H1 (cell line): Measurements from ENCODE around the gene MOGAT3. TPM values are rescaled to one million over a fixed set of nuclear protein-coding genes. Genes with fewer than 3 reads are reported as not detected.

Source experiments
- CEBPB ChIP-seq: IDR thresholded peaks from 2 replicates; pipeline ENCODE4 v1.6.1; 2012; ENCODE audit warnings: low read depth, low read length
- EZH2 ChIP-seq: fragments of 200-600 bp; sonication (generic); IDR thresholded peaks from 2 replicates; pipeline ENCODE4 v1.7.1; 2012; ENCODE audit warnings: low read depth, mild to moderate bottlenecking, moderate library complexity, low read length, inconsistent platforms; ENCODE audit not compliant: severe bottlenecking
- GTF2F1 ChIP-seq: IDR thresholded peaks from 2 replicates; pipeline ENCODE4 v1.6.1; 2012; ENCODE audit warnings: low read depth, low read length, improper control_type of control experiment, borderline replicate concordance
- SIN3A ChIP-seq, 2 experiments: IDR thresholded peaks in 1 of 2; conservative IDR thresholded peaks in 1 of 2; 2 replicates each; pipeline ENCODE4 v1.6.1; 2011 to 2012; ENCODE audit warnings: low read length in 2 of 2, improper control_type of control experiment in 1 of 2, low read depth in 1 of 2, mild to moderate bottlenecking in 1 of 2
- SRF ChIP-seq: IDR thresholded peaks from 2 replicates; pipeline ENCODE4 v1.6.1; 2011; ENCODE audit warnings: mild to moderate bottlenecking, low read depth, low read length, moderate library complexity
- polyA plus RNA-seq, 7 experiments: library from polyadenylated mRNA; depleted of rRNA in 3 of 7; stranded (reverse) in 5 of 7; unstranded in 2 of 7; fragments of >200 nt in 5 of 7; fragments of 200-250 nt in 2 of 7; gene quantifications; 1 replicate in 5 of 7; 2 replicates in 1 of 7; 4 replicates in 1 of 7; pipeline versions ENCODE4 v1.2.1 to v1.2.3, GENCODE V29; 2011 to 2013; ENCODE audit warnings: missing spikeins in 2 of 7, mixed read lengths in 2 of 7
- total RNA-seq: library from RNA; stranded (reverse); fragmentation: NEBNext Ultra II Directional; extraction: Animal tissue kit (Norgen Biotek cat#: 25700); gene quantifications from 2 replicates; pipeline ENCODE4 v1.2.1, GENCODE V29; 2021

The MOGAT3 gene
- total and polyA plus RNA-seq, 2 of the 8 experiments (the other 6 are each of a cell fraction or from before 2014, with no cell fraction given): 0.21 to 0.82 TPM

GRCh38 chr7:101223528-101223927 is 22.7 kb upstream of the MOGAT3 start (continued):
- TF ChIP-seq CEBPB (no peak), GTF2F1 (no peak), SIN3A (conservative IDR thresholded peaks at IDR 0.05 in 1 of 2, IDR thresholded peaks at IDR 0.05 in 1 of 2; ENCODE audit: low read depth in 1 of 2, low read length in 2 of 2) (no peak), SRF (no peak), EZH2 (no peak)
